Neuronal stem cell (in vitro differentiated cells): Measurements from ENCODE around the gene MYH7B.

Source experiments
- DNase-seq: peaks from one replicate; pipeline ENCODE4 v3.0.0-alpha.2; 2013; ENCODE audit warnings: low spot score
- H2AFZ ChIP-seq: one replicate; pipeline ENCODE4 v1.6.1; 2013; ENCODE audit warnings: mild to moderate bottlenecking, low read length, inconsistent platforms
- H2AK5ac ChIP-seq: 2 replicates; pipeline ENCODE4 v1.6.1; 2013; ENCODE audit warnings: low read depth, mild to moderate bottlenecking, inconsistent platforms, low read length, moderate library complexity, mixed read lengths
- H2BK120ac ChIP-seq: 2 replicates; pipeline ENCODE4 v1.6.1; 2013; ENCODE audit warnings: low read depth, mild to moderate bottlenecking, inconsistent platforms, low read length, moderate library complexity, mixed read lengths
- H2BK12ac ChIP-seq: one replicate; pipeline ENCODE4 v1.6.1; 2013; ENCODE audit warnings: low read length, inconsistent platforms
- H2BK15ac ChIP-seq: 2 replicates; pipeline ENCODE4 v1.6.1; 2013; ENCODE audit warnings: mild to moderate bottlenecking, low read length, inconsistent platforms, mixed read lengths
- H2BK5ac ChIP-seq: one replicate; pipeline ENCODE4 v1.6.1; 2013; ENCODE audit warnings: inconsistent platforms, mild to moderate bottlenecking, low read length, moderate library complexity
- H3K14ac ChIP-seq: one replicate; pipeline ENCODE4 v1.6.1; 2013; ENCODE audit warnings: low read length, inconsistent platforms
- H3K18ac ChIP-seq: 2 replicates; pipeline ENCODE4 v1.6.1; 2013; ENCODE audit warnings: low read length, inconsistent platforms
- H3K23ac ChIP-seq: 2 replicates; pipeline ENCODE4 v1.6.1; 2013; ENCODE audit warnings: low read depth, mild to moderate bottlenecking, mixed read lengths, low read length, inconsistent platforms; ENCODE audit not compliant: poor library complexity
- H3K27ac ChIP-seq: replicated peaks from 3 replicates; pipeline ENCODE4 v1.5.1; 2013; ENCODE audit warnings: low read length, inconsistent platforms
- H3K27me3 ChIP-seq, 3 experiments: 2 replicates each; pipeline ENCODE4 v1.6.1; 2013; ENCODE audit warnings: low read length in 3 of 3, mild to moderate bottlenecking in 2 of 3, inconsistent platforms in 1 of 3, low read depth in 1 of 3, mixed read lengths in 1 of 3, moderate library complexity in 1 of 3; ENCODE audit not compliant: control insufficient read depth in 3 of 3, insufficient read depth in 3 of 3
- H3K36me3 ChIP-seq, 2 donors: replicated peaks in 1 of 2; 2 replicates each; pipeline ENCODE4 v1.6.1; 2013; ENCODE audit warnings: low read length in 2 of 2; ENCODE audit not compliant: control insufficient read depth in 2 of 2, insufficient read depth in 2 of 2
- H3K4ac ChIP-seq: 2 replicates; pipeline ENCODE4 v1.6.1; 2013; ENCODE audit warnings: inconsistent platforms, mild to moderate bottlenecking, low read length, moderate library complexity
- H3K4me1 ChIP-seq, 2 donors: 1 replicate in 1 of 2; 2 replicates in 1 of 2; pipeline ENCODE4 v1.6.1; 2013; ENCODE audit warnings: low read length in 2 of 2, low read depth in 1 of 2; ENCODE audit not compliant: control insufficient read depth in 2 of 2, insufficient read depth in 1 of 2
- H3K4me2 ChIP-seq: one replicate; pipeline ENCODE4 v1.6.1; 2013; ENCODE audit warnings: mild to moderate bottlenecking, low read length, inconsistent platforms; ENCODE audit not compliant: insufficient read depth, poor library complexity, severe bottlenecking
- H3K4me3 ChIP-seq, 2 donors: 2 replicates each; pipeline ENCODE4 v1.5.1; 2013; ENCODE audit warnings: low read length in 2 of 2, mild to moderate bottlenecking in 2 of 2, inconsistent platforms in 1 of 2, moderate library complexity in 1 of 2
- H3K79me1 ChIP-seq: one replicate; pipeline ENCODE4 v1.6.1; 2013; ENCODE audit warnings: low read depth, mild to moderate bottlenecking, inconsistent platforms, low read length, moderate library complexity
- H3K9ac ChIP-seq: one replicate; pipeline ENCODE4 v1.6.1; 2013; ENCODE audit warnings: mild to moderate bottlenecking, low read depth, low read length, inconsistent platforms; ENCODE audit not compliant: poor library complexity
- H3K9me3 ChIP-seq, 2 donors: replicated peaks in 1 of 2; 2 replicates each; pipeline versions ENCODE3 to v1.6.1; 2013; ENCODE audit warnings: low read length in 2 of 2, mild to moderate bottlenecking in 2 of 2, inconsistent platforms in 1 of 2, low read depth in 1 of 2, mixed read lengths in 1 of 2, moderate library complexity in 1 of 2; ENCODE audit not compliant: control insufficient read depth in 2 of 2, insufficient read depth in 1 of 2
- H4K8ac ChIP-seq: one replicate; pipeline ENCODE4 v1.6.1; 2013; ENCODE audit warnings: low read depth, mild to moderate bottlenecking, inconsistent platforms, low read length, moderate library complexity
- H4K91ac ChIP-seq: one replicate; pipeline ENCODE4 v1.6.1; 2013; ENCODE audit warnings: low read length, low read depth, mild to moderate bottlenecking, inconsistent platforms; ENCODE audit not compliant: poor library complexity
- WGBS, 2 donors: extraction: QIAGEN DNeasy Blood & Tissue Kit; methylation state at CpG; one replicate each; pipeline ENCODE4 v1.1.7; 2013; ENCODE audit warnings: missing lambda C conversion rate in 2 of 2, mixed read lengths in 1 of 2; ENCODE audit not compliant: insufficient read length in 2 of 2, insufficient replicate concordance in 1 of 2; ENCODE audit errors: extremely low coverage in 2 of 2; 5-methylcytosine and 5-hydroxymethylcytosine counted together

MYH7B gene

DNA sequence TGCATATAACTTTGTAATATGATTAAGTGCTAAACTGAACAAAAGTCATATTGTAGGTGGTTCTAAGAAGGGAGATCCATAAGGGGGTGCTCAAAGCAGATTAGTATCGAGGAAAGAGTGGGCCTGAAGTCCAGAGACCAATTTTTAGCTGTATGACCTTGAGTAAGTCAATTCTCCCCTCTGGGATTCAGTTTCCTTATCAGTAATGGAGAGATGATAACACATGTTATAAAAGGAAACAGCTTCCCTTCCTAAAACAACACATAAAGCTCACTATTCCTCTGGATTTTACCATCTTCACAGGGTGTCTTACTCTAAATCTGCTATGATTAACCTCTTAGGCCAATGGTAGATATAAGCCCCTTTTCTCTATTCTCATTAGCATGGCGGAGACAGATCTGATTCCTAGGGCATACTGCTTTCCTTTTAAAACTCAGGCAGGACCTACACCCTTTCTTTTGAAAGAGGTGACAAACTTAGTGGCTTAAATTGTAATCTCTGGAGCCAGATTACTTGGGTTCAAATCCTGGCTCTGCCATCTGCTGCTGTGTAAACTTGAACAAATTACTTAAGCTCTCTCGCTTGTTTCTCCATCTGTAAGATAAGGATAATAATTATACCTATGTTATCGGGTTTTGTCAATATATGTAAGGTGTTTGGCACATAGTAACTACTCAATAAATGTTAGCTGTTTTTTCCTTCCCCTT, 39.8 kb upstream of the MYH7B start:
- H2BK15ac ChIP-seq, result no peak overlapping the region
- no peaks in the 10 kb centered on the region for H3K9me3 ChIP-seq
- H3K36me3 ChIP-seq, result peaks cover 7 to 27% of the 10 kb centered on the region in 2 donors
- H2BK120ac ChIP-seq, result no peak overlapping the region
- H3K14ac ChIP-seq, result no peak overlapping the region
- no peak overlapping the region for H3K9ac ChIP-seq
- no peak overlapping the region for H3K23ac ChIP-seq
- H3K4ac ChIP-seq, result no peak overlapping the region
- no peak overlapping the region for H2AFZ ChIP-seq
- no CpG with 5 or more reads among the region's 4 CpGs for WGBS, 2 donors
- H4K8ac ChIP-seq, result no peak overlapping the region
- no peak overlapping the region for H3K4me2 ChIP-seq
- no peak overlapping the region for H4K91ac ChIP-seq
- no peaks in the 10 kb centered on the region for H3K4me1 ChIP-seq
- DNase-seq, result no peak
- no peak overlapping the region for H2BK12ac ChIP-seq
- no peak overlapping the region for H3K18ac ChIP-seq
- no peaks in the 10 kb centered on the region for H3K27me3 ChIP-seq
- H2BK5ac ChIP-seq, result no peak overlapping the region
- no peak overlapping the region for H3K27ac ChIP-seq
- H3K4me3 ChIP-seq, result no peak overlapping the region
- peaks cover 2% of the 10 kb centered on the region for H3K79me1 ChIP-seq
- no peak overlapping the region for H2AK5ac ChIP-seq

DNA sequence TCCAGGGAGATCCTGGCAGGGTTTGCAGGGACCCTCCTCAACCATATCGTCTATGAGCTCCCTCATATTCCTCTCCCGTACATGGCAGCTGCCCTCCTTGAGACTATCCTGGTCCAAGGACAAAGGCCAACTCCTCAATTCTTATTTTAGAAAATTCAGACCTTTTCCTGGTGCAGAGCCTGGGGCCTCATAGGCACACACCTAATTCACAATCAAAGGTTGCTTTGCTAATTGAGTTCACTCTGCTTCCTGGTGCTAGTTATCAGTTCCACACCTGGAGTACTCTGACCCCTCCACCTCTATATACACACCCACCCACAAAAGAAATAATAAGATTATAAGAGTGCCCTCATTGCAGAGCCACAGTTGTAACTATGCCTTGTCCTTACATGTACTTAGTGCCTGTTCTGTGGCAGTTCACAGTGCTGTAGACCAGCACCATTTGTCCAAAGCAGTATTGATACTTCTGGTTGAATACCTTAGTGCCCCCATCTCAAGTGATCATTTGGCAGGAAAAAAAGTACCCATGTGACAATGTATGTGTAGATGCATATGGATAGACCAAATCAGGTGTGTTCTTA, 38.8 kb upstream of the MYH7B start:
- H3K9ac ChIP-seq, result no peak overlapping the region
- H2BK120ac ChIP-seq, result no peak overlapping the region
- H2AFZ ChIP-seq, result no peak overlapping the region
- no peak overlapping the region for H4K8ac ChIP-seq
- no peak for DNase-seq
- H3K4me2 ChIP-seq, result no peak overlapping the region
- H3K27ac ChIP-seq, result no peak overlapping the region
- peaks cover 11 to 36% of the 10 kb centered on the region in 2 donors for H3K36me3 ChIP-seq
- no peak overlapping the region for H2BK15ac ChIP-seq
- H3K18ac ChIP-seq, result no peak overlapping the region
- no peaks in the 10 kb centered on the region for H3K4me1 ChIP-seq
- no CpG with 5 or more reads among the region's 2 CpGs for WGBS, 2 donors
- H4K91ac ChIP-seq, result no peak overlapping the region
- H3K79me1 ChIP-seq, result peaks cover 2% of the 10 kb centered on the region
- H3K23ac ChIP-seq, result no peak overlapping the region
- no peak overlapping the region for H3K4ac ChIP-seq
- H3K9me3 ChIP-seq, result no peaks in the 10 kb centered on the region
- no peaks in the 10 kb centered on the region for H3K27me3 ChIP-seq
- no peak overlapping the region for H3K14ac ChIP-seq
- no peak overlapping the region for H2AK5ac ChIP-seq
- H2BK5ac ChIP-seq, result no peak overlapping the region
- no peak overlapping the region for H2BK12ac ChIP-seq
- no peak overlapping the region for H3K4me3 ChIP-seq

DNA sequence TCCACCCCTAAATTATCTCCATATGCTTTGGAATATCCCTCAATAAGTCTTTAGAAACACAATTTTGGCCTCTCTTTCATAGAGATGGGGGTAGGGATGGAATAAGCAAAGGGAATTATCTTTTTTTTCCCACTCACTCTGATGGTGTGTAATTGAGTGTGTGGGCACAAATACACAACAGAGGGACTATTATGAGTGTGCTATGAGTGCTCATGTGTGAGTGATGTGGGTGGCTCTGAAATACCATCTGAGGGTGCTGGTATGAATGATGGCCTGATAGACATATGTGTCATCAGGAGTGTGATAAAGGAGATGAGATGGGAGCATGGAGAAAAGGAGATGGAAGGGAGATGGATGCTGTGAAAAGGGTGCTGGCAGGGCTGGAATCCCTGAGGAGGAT, 35.6 kb upstream of the MYH7B start:
- no peak overlapping the region for H3K14ac ChIP-seq
- no peak overlapping the region for H3K4me3 ChIP-seq
- H2BK15ac ChIP-seq, result no peak overlapping the region
- no peak overlapping the region for H2BK5ac ChIP-seq
- H4K91ac ChIP-seq, result no peak overlapping the region
- no peak overlapping the region for H2BK12ac ChIP-seq
- DNase-seq, result no peak
- H3K4me2 ChIP-seq, result no peak overlapping the region
- no peaks in the 10 kb centered on the region for H3K27me3 ChIP-seq
- no peak overlapping the region for H2AK5ac ChIP-seq
- no peak overlapping the region for H3K18ac ChIP-seq
- H3K4me1 ChIP-seq, result no peaks in the 10 kb centered on the region
- H3K9ac ChIP-seq, result no peak overlapping the region
- no peak overlapping the region for H3K27ac ChIP-seq
- peaks cover 2% of the 10 kb centered on the region for H3K79me1 ChIP-seq
- H2BK120ac ChIP-seq, result no peak overlapping the region
- no peak overlapping the region for H4K8ac ChIP-seq
- H3K4ac ChIP-seq, result no peak overlapping the region
- H3K36me3 ChIP-seq, result peaks cover 22 to 59% of the 10 kb centered on the region in 2 donors
- H3K9me3 ChIP-seq, result peaks cover 0 to 10% of the 10 kb centered on the region in 2 donors
- H3K23ac ChIP-seq, result no peak overlapping the region
- H2AFZ ChIP-seq, result no peak overlapping the region

DNA sequence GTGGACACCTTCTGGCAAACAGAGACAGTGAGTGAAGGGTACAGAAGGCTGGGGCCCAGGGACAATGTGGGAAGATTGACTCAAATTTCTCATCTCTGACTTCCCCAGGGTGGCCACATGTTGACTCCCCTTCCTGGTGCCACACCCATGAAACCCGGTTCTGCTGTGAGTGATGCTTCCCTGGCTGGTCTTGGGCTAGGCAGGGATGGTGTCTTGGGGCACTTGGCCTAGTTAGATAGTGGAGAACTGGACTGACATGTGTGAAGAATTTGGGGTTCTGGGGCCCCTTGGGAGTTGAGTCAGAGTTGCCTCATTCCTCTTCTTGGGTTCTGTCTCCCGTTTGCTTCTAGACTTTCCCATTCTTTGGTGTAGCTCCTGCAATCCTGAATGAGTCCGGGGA, 34.2 kb upstream of the MYH7B start:
- Histone ChIP-seq H2BK12ac (no peak overlapping the region), H3K14ac (no peak overlapping the region), H3K4me3 (no peak overlapping the region), H3K9ac (no peak overlapping the region), H3K27me3 (no peaks in the 10 kb centered on the region), H4K91ac (no peak overlapping the region), H3K9me3 (peaks cover 0 to 10% of the 10 kb centered on the region in 2 donors), H2BK120ac (no peak overlapping the region), H3K23ac (no peak overlapping the region), H3K4ac (no peak overlapping the region), H4K8ac (no peak overlapping the region), H3K18ac (no peak overlapping the region), H3K79me1 (peaks cover 2% of the 10 kb centered on the region), H3K4me2 (no peak overlapping the region), H2BK5ac (no peak overlapping the region), H2AFZ (no peak overlapping the region), H2BK15ac (no peak overlapping the region), H3K36me3 (peaks cover 25 to 73% of the 10 kb centered on the region in 2 donors), H3K27ac (no peak overlapping the region), H2AK5ac (no peak overlapping the region), H3K4me1 (no peaks in the 10 kb centered on the region)
- WGBS, 2 donors, result no CpG with 5 or more reads among the region's 3 CpGs
- DNase-seq, result no peak
